Activated B cell treated with CpG ODN at 0.5 μM for 24 hours (primary cell): ENCODE data around the gene MCAM. TPM values are rescaled to one million over a fixed set of nuclear protein-coding genes. Genes with fewer than 3 reads are reported as not detected.

Experiments used
- ATAC-seq: fragments of 200-7000 bp; cut with Tn5 transposase; one replicate; pipeline ENCODE4 v1.10.0; 2021; ENCODE audit warnings: low read depth, mild to moderate bottlenecking, moderate library complexity
- CTCF ChIA-PET: fragments of 350-600 bp; sonication (Branson Sonifier 250); formaldehyde crosslinking; loops from one replicate; lab custom pipeline; 2021; ENCODE audit warnings: antibody characterized with exemption; lab: Charles Lee
- POLR2A ChIA-PET: fragments of 350-600 bp; sonication (Branson Sonifier 250); formaldehyde crosslinking; loops from one replicate; lab custom pipeline; 2021; ENCODE audit warnings: antibody characterized with exemption; lab: Charles Lee
- DNase-seq: peaks from one replicate; pipeline ENCODE4 v3.0.0; 2022
- H3K27ac Mint-ChIP-seq: one replicate; pipeline ENCODE4 v1.8.0; 2020; ENCODE audit warnings: mixed read lengths
- H3K27me3 Mint-ChIP-seq: one replicate; pipeline ENCODE4 v1.8.0; 2021; ENCODE audit warnings: mixed read lengths
- H3K36me3 Mint-ChIP-seq: one replicate; pipeline ENCODE4 v1.8.0; 2021; ENCODE audit warnings: low read depth, mixed read lengths
- H3K4me1 Mint-ChIP-seq: one replicate; pipeline ENCODE4 v1.8.0; 2021; ENCODE audit warnings: mixed read lengths
- H3K4me3 Mint-ChIP-seq: one replicate; pipeline ENCODE4 v1.8.0; 2020; ENCODE audit warnings: mild to moderate bottlenecking, mixed read lengths
- H3K9me3 Mint-ChIP-seq: one replicate; pipeline ENCODE4 v1.8.0; 2020; ENCODE audit warnings: mixed read lengths
- CTCF ChIP-seq: fragments of 200-600 bp; IDR thresholded peaks from one replicate; pipeline ENCODE4 v1.8.0; 2022; ENCODE audit warnings: antibody characterized with exemption, mild to moderate bottlenecking
- intact Hi-C: fragments of 100-400 bp; cut with micrococcal nuclease; formaldehyde crosslinking; loops from one replicate; pipeline ENCODE4 v1.15.1; 2024
- total RNA-seq: library from RNA; stranded (reverse); gene quantifications from 2 replicates; pipeline ENCODE4 v1.2.3, GENCODE V29; 2022

The MCAM gene
- total RNA-seq, 1 donor from 2014 or later: 0.20 TPM

- intact Hi-C loops: no loop called here
- TF ChIP-seq CTCF: no peak
- peaks cover 10% of the 10 kb centered on the region for H3K4me1 Mint-ChIP-seq
- CTCF ChIA-PET: no interaction called here
- POLR2A ChIA-PET: no interaction called here
- peaks cover 40% of the 10 kb centered on the region for H3K27me3 Mint-ChIP-seq
- no peak for ATAC-seq
- no peaks in the 10 kb centered on the region for H3K36me3 Mint-ChIP-seq
- no peak overlapping the region for H3K27ac Mint-ChIP-seq
- DNase-seq: no peak
- H3K4me3 Mint-ChIP-seq: no peak overlapping the region
- H3K9me3 Mint-ChIP-seq: no peaks in the 10 kb centered on the region
These were observed 45.8 kb upstream of the MCAM start for GRCh38 chr11:119362741-119363080.

GRCh38 chr11:119361941-119362725 lies 45.2 kb upstream of the MCAM start:
- H3K36me3 Mint-ChIP-seq: no peaks in the 10 kb centered on the region
- peaks cover 10% of the 10 kb centered on the region for H3K4me1 Mint-ChIP-seq
- H3K4me3 Mint-ChIP-seq: no peak overlapping the region
- POLR2A ChIA-PET: no interaction called here
- no peak overlapping the region for H3K27ac Mint-ChIP-seq
- no peak for DNase-seq
- H3K27me3 Mint-ChIP-seq: peaks cover 40% of the 10 kb centered on the region
- ATAC-seq: no peak
- CTCF ChIA-PET: interaction anchor here (1.2 kb wide), 2 partner anchors 13 to 112 kb away, joined by 3 to 4 read pairs; no protein-coding TSS in a partner anchor
- no peak for TF ChIP-seq CTCF
- H3K9me3 Mint-ChIP-seq: no peaks in the 10 kb centered on the region
- intact Hi-C loops: no loop called here

GRCh38 chr11:119361056-119361787 lies 44.3 kb upstream of the MCAM start:
- no peak for ATAC-seq
- ChIA-PET CTCF (interaction anchor here (1.0 to 1.2 kb wide), 3 partner anchors 9 to 113 kb away, joined by 3 to 4 read pairs (median 3); no protein-coding TSS in a partner anchor), POLR2A (interaction anchor here (0.7 kb wide), 1 partner anchor 614 kb away, joined by 3 read pairs; no protein-coding TSS in a partner anchor)
- peaks cover 35% of the 10 kb centered on the region for H3K27me3 Mint-ChIP-seq
- no peak overlapping the region for H3K4me3 Mint-ChIP-seq
- H3K9me3 Mint-ChIP-seq: no peaks in the 10 kb centered on the region
- intact Hi-C loops: no loop called here
- no peak for TF ChIP-seq CTCF
- H3K4me1 Mint-ChIP-seq: peaks cover 15% of the 10 kb centered on the region
- no peaks in the 10 kb centered on the region for H3K36me3 Mint-ChIP-seq
- DNase-seq: no peak
- H3K27ac Mint-ChIP-seq: no peak overlapping the region

GRCh38 chr11:119359365-119360214 lies 42.7 kb upstream of the MCAM start:
- H3K4me3 Mint-ChIP-seq: no peak overlapping the region
- CTCF ChIA-PET: no interaction called here
- DNase-seq (no peak), ATAC-seq (no peak)
- H3K9me3 Mint-ChIP-seq: no peaks in the 10 kb centered on the region
- no peak overlapping the region for H3K27ac Mint-ChIP-seq
- no peaks in the 10 kb centered on the region for H3K36me3 Mint-ChIP-seq
- intact Hi-C loops: no loop called here
- H3K27me3 Mint-ChIP-seq: peaks cover 32% of the 10 kb centered on the region
- TF ChIP-seq CTCF: no peak
- POLR2A ChIA-PET: no interaction called here
- H3K4me1 Mint-ChIP-seq: peaks cover 15% of the 10 kb centered on the region
